H1 (cell line): ENCODE measurements around the gene KIAA0586. TPM values are rescaled to one million over a fixed set of nuclear protein-coding genes. Genes with fewer than 3 reads are reported as not detected.
"Not testable (repeated sequence)": the region's sequence is repeated elsewhere in the genome, so short reads cannot be mapped to it uniquely, and the experiment has no call there.

Experiments used
- CTCF ChIA-PET: fragments of 300-600 bp; sonication (Branson Sonifier 250); formaldehyde crosslinking; loops from one replicate; lab custom pipeline; 2021; ENCODE audit not compliant: partially characterized antibody; lab: Charles Lee
- POLR2A ChIA-PET: fragments of 300-600 bp; sonication (Branson Sonifier 250); formaldehyde crosslinking; loops from one replicate; lab custom pipeline; 2021; ENCODE audit warnings: inconsistent platforms; ENCODE audit not compliant: partially characterized antibody; lab: Charles Lee
- DNase-seq, 2 experiments: peaks; one replicate each; pipeline versions ENCODE4 v3.0.0 to v3.0.0-alpha.2; 2010 to 2022; ENCODE audit warnings: low spot score in 2 of 2, low read depth in 1 of 2, mixed read lengths in 1 of 2
- FAIRE-seq: peaks from 2 replicates; lab custom pipeline; 2011; peaks lifted over from hg19 to GRCh38; lab: Jason Lieb, UNC
- H2AFZ ChIP-seq: 2 replicates; pipeline ENCODE4 v1.8.1; 2012; ENCODE audit warnings: low read length, inconsistent platforms
- H2AK5ac ChIP-seq: 2 replicates; pipeline ENCODE4 v1.6.1; 2013; ENCODE audit warnings: low read depth, low read length
- H2BK120ac ChIP-seq: replicated peaks from 2 replicates; pipeline ENCODE3; 2013; ENCODE audit warnings: low read depth, low read length, inconsistent platforms
- H2BK12ac ChIP-seq: 2 replicates; pipeline ENCODE4 v1.6.1; 2013; ENCODE audit warnings: low read depth, low read length
- H2BK15ac ChIP-seq: 2 replicates; pipeline ENCODE4 v1.6.1; 2013; ENCODE audit warnings: low read length
- H2BK20ac ChIP-seq: 2 replicates; pipeline ENCODE4 v1.6.1; 2013; ENCODE audit warnings: low read length
- H2BK5ac ChIP-seq: 2 replicates; pipeline ENCODE4 v1.6.1; 2013; ENCODE audit warnings: low read depth, low read length
- H3K14ac ChIP-seq: 2 replicates; pipeline ENCODE4 v1.6.1; 2013; ENCODE audit warnings: inconsistent platforms; ENCODE audit not compliant: insufficient read length
- H3K18ac ChIP-seq: 2 replicates; pipeline ENCODE4 v1.6.1; 2013; ENCODE audit warnings: low read length; ENCODE audit errors: extremely low read depth
- H3K23ac ChIP-seq: 2 replicates; pipeline ENCODE4 v1.6.1; 2013; ENCODE audit warnings: inconsistent platforms; ENCODE audit not compliant: insufficient read length
- H3K23me2 ChIP-seq: 2 replicates; pipeline ENCODE4 v1.6.1; 2013; ENCODE audit warnings: low read depth, low read length
- H3K27ac ChIP-seq: 2 replicates; pipeline ENCODE4 v1.6.1; 2011; ENCODE audit warnings: low read depth, low read length, inconsistent platforms
- H3K27me3 ChIP-seq, 4 experiments: replicated peaks in 1 of 4; 1 replicate in 1 of 4; 2 replicates in 3 of 4; pipeline versions ENCODE4 v1.6.1 to v1.8.1; 2011 to 2013; ENCODE audit warnings: low read length in 3 of 4, mild to moderate bottlenecking in 3 of 4, inconsistent platforms in 2 of 4, mixed read lengths in 2 of 4, moderate library complexity in 1 of 4; ENCODE audit not compliant: control insufficient read depth in 3 of 4, insufficient read depth in 3 of 4; ENCODE audit errors: extremely low read depth in 1 of 4
- H3K36me3 ChIP-seq, 4 experiments: 2 replicates each; pipeline versions ENCODE4 v1.6.1 to v1.8.1; 2011 to 2013; ENCODE audit warnings: mild to moderate bottlenecking in 4 of 4, low read length in 3 of 4, moderate library complexity in 2 of 4, control low read depth in 1 of 4, inconsistent platforms in 1 of 4; ENCODE audit not compliant: insufficient read depth in 4 of 4, control insufficient read depth in 2 of 4
- H3K4ac ChIP-seq: replicated peaks from 2 replicates; pipeline ENCODE3; 2013; ENCODE audit warnings: low read length, low read depth, mixed read lengths, inconsistent platforms; ENCODE audit not compliant: insufficient read length
- H3K4me1 ChIP-seq, 4 experiments: replicated peaks in 1 of 4; 1 replicate in 1 of 4; 2 replicates in 3 of 4; pipeline versions ENCODE4 v1.6.1 to v1.8.1; 2011 to 2013; ENCODE audit warnings: low read length in 3 of 4, inconsistent platforms in 2 of 4, mixed read lengths in 1 of 4; ENCODE audit not compliant: insufficient read depth in 4 of 4, control insufficient read depth in 3 of 4
- H3K4me2 ChIP-seq, 2 experiments: 2 replicates each; pipeline versions ENCODE4 v1.6.1 to v1.8.1; 2011 to 2013; ENCODE audit warnings: low read depth in 2 of 2, low read length in 2 of 2, control low read depth in 1 of 2, inconsistent platforms in 1 of 2, mild to moderate bottlenecking in 1 of 2; ENCODE audit not compliant: insufficient read depth in 1 of 2
- H3K4me3 ChIP-seq, 4 experiments: fragments of 200-600, 300-600 bp in 1 of 4; sonication (generic), shearing (Covaris generic), sonication (Bioruptor Twin) in 1 of 4; 2 replicates each; pipeline versions ENCODE4 v1.5.1 to v1.8.1; 2011 to 2016; ENCODE audit warnings: low read length in 4 of 4, low read depth in 3 of 4, control low read depth in 2 of 4, inconsistent platforms in 2 of 4, mild to moderate bottlenecking in 2 of 4, mixed read lengths in 1 of 4, moderate library complexity in 1 of 4; ENCODE audit not compliant: insufficient read depth in 2 of 4; ENCODE audit errors: extremely low read depth in 1 of 4
- H3K56ac ChIP-seq: replicated peaks from 2 replicates; pipeline ENCODE3; 2013; ENCODE audit warnings: low read depth, mild to moderate bottlenecking, mixed read lengths, low read length, inconsistent platforms; ENCODE audit not compliant: insufficient read length
- H3K79me1 ChIP-seq: 2 replicates; pipeline ENCODE4 v1.6.1; 2013; ENCODE audit warnings: low read depth, low read length, control low read depth
- H3K79me2 ChIP-seq, 2 experiments: 2 replicates each; pipeline versions ENCODE4 v1.6.1 to v1.8.1; 2012 to 2013; ENCODE audit warnings: low read length in 2 of 2, mild to moderate bottlenecking in 2 of 2, inconsistent platforms in 1 of 2; ENCODE audit not compliant: insufficient read depth in 2 of 2, control insufficient read depth in 1 of 2
- H3K9ac ChIP-seq, 4 experiments: replicated peaks in 1 of 4; 1 replicate in 1 of 4; 2 replicates in 3 of 4; pipeline versions ENCODE4 v1.6.1 to v1.8.1; 2011 to 2013; ENCODE audit warnings: low read depth in 3 of 4, low read length in 3 of 4, control low read depth in 2 of 4, mild to moderate bottlenecking in 2 of 4, moderate library complexity in 2 of 4, inconsistent platforms in 1 of 4; ENCODE audit errors: extremely low read depth in 1 of 4
- H3K9me3 ChIP-seq, 2 experiments: 2 replicates each; pipeline versions ENCODE4 v1.6.1 to v1.8.1; 2012 to 2013; ENCODE audit warnings: mild to moderate bottlenecking in 2 of 2, moderate library complexity in 2 of 2, control low read depth in 1 of 2, inconsistent platforms in 1 of 2, low read depth in 1 of 2, low read length in 1 of 2, mixed read lengths in 1 of 2; ENCODE audit not compliant: insufficient read depth in 2 of 2
- H4K20me1 ChIP-seq, 2 experiments: replicated peaks in 1 of 2; 2 replicates each; pipeline versions ENCODE3 to v1.8.1; 2011 to 2013; ENCODE audit warnings: inconsistent platforms in 2 of 2, low read length in 2 of 2, mild to moderate bottlenecking in 1 of 2; ENCODE audit not compliant: insufficient read depth in 2 of 2, control insufficient read depth in 1 of 2
- H4K5ac ChIP-seq: 2 replicates; pipeline ENCODE4 v1.6.1; 2013; ENCODE audit warnings: low read length, low read depth, mixed read lengths, inconsistent platforms; ENCODE audit not compliant: insufficient read length
- H4K8ac ChIP-seq: 2 replicates; pipeline ENCODE4 v1.8.0; 2013; ENCODE audit warnings: mild to moderate bottlenecking, moderate library complexity, low read length, inconsistent platforms; ENCODE audit not compliant: insufficient read depth; ENCODE audit errors: extremely low read depth
- H4K91ac ChIP-seq: replicated peaks from 2 replicates; pipeline ENCODE3; 2013; ENCODE audit warnings: low read length, mixed read lengths, inconsistent platforms; ENCODE audit not compliant: insufficient read length
- HDAC2 ChIP-seq, 2 experiments: fragments of 300-600 bp in 1 of 2; sonication (generic) in 1 of 2; IDR thresholded peaks; 2 replicates each; pipeline ENCODE4 v1.6.1; 2011 to 2012; ENCODE audit warnings: low read depth in 2 of 2, low read length in 2 of 2, mild to moderate bottlenecking in 2 of 2, moderate library complexity in 2 of 2, borderline replicate concordance in 1 of 2, inconsistent platforms in 1 of 2
- WGBS, 2 experiments: shearing (Covaris generic) in 1 of 2; methylation state at CpG; one replicate each; pipeline versions ENCODE4 v1.1.6 to v1.1.7; 2013 to 2015; ENCODE audit warnings: low lambda C conversion rate in 2 of 2, mixed read lengths in 2 of 2, inconsistent platforms in 1 of 2, low coverage in 1 of 2, missing lambda C conversion rate in 1 of 2; ENCODE audit not compliant: insufficient replicate concordance in 2 of 2, insufficient coverage in 1 of 2, insufficient read length in 1 of 2; ENCODE audit errors: extremely low coverage in 1 of 2, missing lambda C conversion rate in 1 of 2; 5-methylcytosine and 5-hydroxymethylcytosine counted together
- polyA plus RNA-seq, 7 experiments: library from polyadenylated mRNA; depleted of rRNA in 3 of 7; stranded (reverse) in 5 of 7; unstranded in 2 of 7; fragments of >200 nt in 5 of 7; fragments of 200-250 nt in 2 of 7; gene quantifications; 1 replicate in 5 of 7; 2 replicates in 1 of 7; 4 replicates in 1 of 7; pipeline versions ENCODE4 v1.2.1 to v1.2.3, GENCODE V29; 2011 to 2013; ENCODE audit warnings: missing spikeins in 2 of 7, mixed read lengths in 2 of 7
- total RNA-seq: library from RNA; stranded (reverse); fragmentation: NEBNext Ultra II Directional; extraction: Animal tissue kit (Norgen Biotek cat#: 25700); gene quantifications from 2 replicates; pipeline ENCODE4 v1.2.1, GENCODE V29; 2021

KIAA0586 gene
- total and polyA plus RNA-seq, 2 of the 8 experiments (the other 6 are each of a cell fraction or from before 2014, with no cell fraction given) = 7.2 to 24.8 TPM

DNA sequence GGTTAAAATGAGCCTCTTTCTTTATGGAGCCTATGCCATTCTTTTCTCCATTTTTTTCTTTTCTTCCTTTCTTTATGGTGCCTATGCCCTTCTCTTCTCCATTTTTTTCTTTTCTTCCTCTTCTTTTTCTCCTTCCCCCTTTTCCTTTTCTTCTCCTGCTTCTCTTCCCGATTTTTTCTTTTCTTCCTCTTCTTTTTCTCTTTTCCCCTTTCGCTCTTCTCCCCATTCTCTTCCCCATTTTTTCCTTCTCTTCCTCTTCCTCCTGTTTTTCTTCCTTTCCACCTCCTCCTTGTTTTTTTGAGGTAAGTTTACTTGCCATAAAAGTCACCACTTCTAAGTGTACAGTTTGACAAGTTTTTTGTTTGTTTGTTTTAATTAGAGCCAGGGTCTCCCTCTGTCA is 50.1 kb downstream of the KIAA0586 start (continued):
- no peak for TF ChIP-seq HDAC2 (IDR thresholded peaks at IDR 0.05; ENCODE audit: borderline replicate concordance in 1 of 2, low read depth in 2 of 2, low read length in 2 of 2)

DNA sequence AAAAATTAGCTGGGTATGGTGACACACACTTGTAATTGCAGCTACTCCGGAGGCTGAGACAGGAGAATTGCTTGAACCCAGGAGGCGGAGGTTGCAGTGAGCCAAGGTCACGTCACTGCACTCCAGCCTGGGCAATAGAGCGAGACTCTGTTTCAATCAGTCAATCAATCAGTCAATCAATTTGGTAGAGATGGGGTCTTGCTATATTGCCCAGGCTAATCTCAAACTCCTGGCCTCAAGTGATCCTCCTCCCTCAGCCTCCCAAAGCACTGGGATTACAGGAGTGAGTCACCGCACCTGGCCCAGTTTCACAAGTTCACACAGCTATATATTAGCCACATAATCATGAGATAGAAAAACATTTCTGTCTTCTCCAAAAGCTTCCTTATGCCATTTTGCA is 50.8 kb downstream of the KIAA0586 start:
- H3K18ac ChIP-seq, H3K4ac ChIP-seq, H4K5ac ChIP-seq, H2BK15ac ChIP-seq, H3K14ac ChIP-seq, H3K4me2 ChIP-seq, H4K8ac ChIP-seq, H3K79me1 ChIP-seq, H2BK120ac ChIP-seq, H3K4me1 ChIP-seq, H2BK20ac ChIP-seq, H4K91ac ChIP-seq, H3K23me2 ChIP-seq, H3K56ac ChIP-seq, H3K79me2 ChIP-seq, H2AK5ac ChIP-seq, FAIRE-seq, CTCF ChIA-PET, DNase-seq, H3K27me3 ChIP-seq, H3K23ac ChIP-seq, H2BK5ac ChIP-seq, H3K9ac ChIP-seq, H3K9me3 ChIP-seq, H3K27ac ChIP-seq, H3K4me3 ChIP-seq, H2AFZ ChIP-seq, H4K20me1 ChIP-seq, POLR2A ChIA-PET, H2BK12ac ChIP-seq: not testable (repeated sequence)
- peaks cover 0 to 15% (median 6%) of the 10 kb centered on the region in 4 experiments; a peak in 3 of 8 replicates for H3K36me3 ChIP-seq
- WGBS, 2 experiments = 92% methylated on average over 5 of the region's 5 CpGs; no CpG with 5 or more reads in 1 of the 2 experiments
